ENCODE measurements around the gene PLTP. TPM values are rescaled to one million over a fixed set of nuclear protein-coding genes. Genes with fewer than 3 reads are reported as not detected.
"Not testable (repeated sequence)": the region's sequence is repeated elsewhere in the genome, so short reads cannot be mapped to it uniquely, and the experiment has no call there.

The PLTP gene
- total and polyA plus RNA-seq, 2 experiments from 2014 or later: 71.7 to 99.6 TPM

- DNase-seq (ENCODE audit: low read depth in 1 of 2, low spot score in 1 of 2): no peak
- Histone ChIP-seq H3K27ac (no peak overlapping the region), H3K27me3 (no peaks in the 10 kb centered on the region), H3K36me3 (peaks cover 32% of the 10 kb centered on the region), H3K9me3 (ENCODE audit: low read depth) (no peaks in the 10 kb centered on the region), H3K4me3 (no peak overlapping the region), H3K4me1 (ENCODE audit: low read depth) (no peaks in the 10 kb centered on the region)
- no peak for TF ChIP-seq CTCF (IDR thresholded peaks at IDR 0.05; ENCODE audit: low read depth, low read length)
Observed at GRCh38 chr20:45957021-45957941, 45.3 kb upstream of the PLTP start.

- H3K27ac ChIP-seq; H3K27me3 ChIP-seq; H3K4me1 ChIP-seq (ENCODE audit: low read depth); H3K4me3 ChIP-seq; DNase-seq (ENCODE audit: low read depth in 1 of 2, low spot score in 1 of 2); H3K9me3 ChIP-seq (ENCODE audit: low read depth): not testable (repeated sequence)
- peaks cover 39% of the 10 kb centered on the region for H3K36me3 ChIP-seq
Observed at GRCh38 chr20:45956326-45956725, 44.4 kb upstream of the PLTP start.

GRCh38 chr20:45953672-45954071 is 41.7 kb upstream of the PLTP start:
- H3K4me1 ChIP-seq (ENCODE audit: low read depth): no peaks in the 10 kb centered on the region
- no peaks in the 10 kb centered on the region for H3K27me3 ChIP-seq
- TF ChIP-seq CTCF (IDR thresholded peaks at IDR 0.05; ENCODE audit: low read depth, low read length): no peak
- no peaks in the 10 kb centered on the region for H3K9me3 ChIP-seq (ENCODE audit: low read depth)
- H3K4me3 ChIP-seq: no peak overlapping the region
- DNase-seq (ENCODE audit: low read depth in 1 of 2, low spot score in 1 of 2): no peak
- no peak overlapping the region for H3K27ac ChIP-seq
- H3K36me3 ChIP-seq: peaks cover 34% of the 10 kb centered on the region

GRCh38 chr20:45952861-45953260 is 40.9 kb upstream of the PLTP start:
- TF ChIP-seq CTCF (IDR thresholded peaks at IDR 0.05; ENCODE audit: low read depth, low read length): no peak
- H3K27me3 ChIP-seq: no peaks in the 10 kb centered on the region
- H3K27ac ChIP-seq: no peak overlapping the region
- no peak overlapping the region for H3K4me3 ChIP-seq
- H3K36me3 ChIP-seq: peaks cover 33% of the 10 kb centered on the region
- DNase-seq (ENCODE audit: low read depth in 1 of 2, low spot score in 1 of 2): no peak
- no peaks in the 10 kb centered on the region for H3K4me1 ChIP-seq (ENCODE audit: low read depth)
- no peaks in the 10 kb centered on the region for H3K9me3 ChIP-seq (ENCODE audit: low read depth)

GRCh38 chr20:45951925-45952834 is 40.2 kb upstream of the PLTP start:
- Histone ChIP-seq H3K9me3 (ENCODE audit: low read depth) (no peaks in the 10 kb centered on the region), H3K27ac (no peak overlapping the region), H3K27me3 (no peaks in the 10 kb centered on the region), H3K36me3 (peaks cover 39% of the 10 kb centered on the region), H3K4me3 (no peak overlapping the region), H3K4me1 (ENCODE audit: low read depth) (no peaks in the 10 kb centered on the region)
- TF ChIP-seq CTCF (IDR thresholded peaks at IDR 0.05; ENCODE audit: low read depth, low read length): no peak
- no peak for DNase-seq (ENCODE audit: low read depth in 1 of 2, low spot score in 1 of 2)

GRCh38 chr20:45950330-45950646 is 38.3 kb upstream of the PLTP start:
- Histone ChIP-seq H3K27ac (peak overlapping the region; percentile 21), H3K4me3 (no peak overlapping the region), H3K36me3 (peaks cover 46% of the 10 kb centered on the region), H3K9me3 (ENCODE audit: low read depth) (no peaks in the 10 kb centered on the region), H3K27me3 (no peaks in the 10 kb centered on the region), H3K4me1 (ENCODE audit: low read depth) (no peaks in the 10 kb centered on the region)
- no peak for TF ChIP-seq CTCF (IDR thresholded peaks at IDR 0.05; ENCODE audit: low read depth, low read length)
- no peak for DNase-seq (ENCODE audit: low read depth in 1 of 2, low spot score in 1 of 2)

All from cardiac muscle cell (in vitro differentiated cells and primary cell).